Prostate gland (tissue), 2 donors: Measurements from ENCODE around the gene CSMD2. TPM values are rescaled to one million over a fixed set of nuclear protein-coding genes. Genes with fewer than 3 reads are reported as not detected.

Source experiments
- DNase-seq: peaks from one replicate; pipeline ENCODE4 v3.0.0-alpha.2; 2019; ENCODE audit warnings: low spot score
- H3K27ac ChIP-seq, 2 donors: fragments of 200-600 bp; sonication (generic); 2 replicates each; pipeline ENCODE4 v1.5.1; 2017 to 2019
- H3K27me3 ChIP-seq: fragments of 200-600 bp; sonication (generic); replicated peaks from 2 replicates; pipeline ENCODE4 v1.5.1; 2019; ENCODE audit not compliant: insufficient read depth
- H3K36me3 ChIP-seq, 2 donors: fragments of 200-600 bp; sonication (generic); 1 replicate in 1 of 2; 2 replicates in 1 of 2; pipeline versions ENCODE4 v1.5.1 to v1.8.1; 2017 to 2019
- H3K4me1 ChIP-seq: fragments of 200-600 bp; sonication (generic); replicated peaks from 2 replicates; pipeline ENCODE4 v1.5.1; 2019
- H3K4me3 ChIP-seq, 2 donors: fragments of 200-600 bp; sonication (generic); 2 replicates each; pipeline ENCODE4 v1.5.1; 2017 to 2019
- H3K9me3 ChIP-seq: fragments of 200-600 bp; sonication (generic); 2 replicates; pipeline ENCODE4 v1.5.1; 2017
- POLR2A ChIP-seq: fragments of 450-650 bp; IDR thresholded peaks from one replicate; pipeline ENCODE4 v1.6.1; 2016; ENCODE audit warnings: antibody characterized with exemption, mild to moderate bottlenecking
- POLR2AphosphoS5 ChIP-seq: sonication (generic); formaldehyde crosslinking; IDR thresholded peaks from one replicate; pipeline ENCODE4 v1.6.1; 2017; ENCODE audit warnings: antibody characterized with exemption
- WGBS: methylation state at CpG from one replicate; pipeline ENCODE4 v1.1.5; 2018; 5-methylcytosine and 5-hydroxymethylcytosine counted together
- intact Hi-C: fragments of 100-400 bp; cut with DNase I; formaldehyde crosslinking; loops from one replicate; pipeline ENCODE4 v1.14.2; 2022
- total RNA-seq, 2 donors: library from RNA; depleted of rRNA; stranded (reverse); fragments of >200 nt; gene quantifications; one replicate each; pipeline ENCODE4 v1.1.0, GENCODE V29; 2016
- TF ChIP-seq, protein P1 (sequence below), 4 experiments: fragments of 200-600 bp in 2 of 4; fragments of 450-650 bp in 2 of 4; sonication (generic) in 2 of 4; IDR thresholded peaks; 1 replicate in 3 of 4; 2 replicates in 1 of 4; pipeline ENCODE4 v1.5.1; 2016 to 2019; ENCODE audit warnings: antibody characterized with exemption in 4 of 4, mild to moderate bottlenecking in 2 of 4, moderate library complexity in 2 of 4

The CSMD2 gene
- total RNA-seq, 2 donors from 2014 or later: 0.14 to 5.5 TPM

DNA sequence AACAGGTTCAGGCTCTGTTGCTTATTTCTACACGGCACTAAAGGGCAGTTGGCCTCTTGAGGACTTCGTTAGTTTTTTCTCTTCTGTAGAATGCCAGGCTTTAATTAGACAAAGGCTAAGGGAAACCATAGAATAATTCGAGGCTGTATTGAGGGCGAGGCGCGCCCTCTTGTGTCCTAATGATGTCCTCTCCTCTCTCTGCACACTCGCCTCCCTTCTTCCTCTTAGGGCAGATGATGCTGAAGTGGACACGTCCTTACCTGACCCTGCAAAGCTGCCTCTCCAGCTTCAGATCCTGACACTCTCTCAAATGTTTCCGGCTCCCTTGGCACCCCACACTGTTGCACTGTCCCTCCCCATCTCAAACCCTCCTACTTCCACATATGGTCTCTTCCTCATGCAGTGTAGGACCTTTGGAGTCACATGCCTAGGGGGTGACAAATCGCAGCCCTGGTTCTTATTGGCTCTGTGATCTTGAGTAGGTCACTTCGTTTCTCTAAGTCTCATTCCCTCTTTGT, 694.5 kb downstream of the CSMD2 start:
- Histone ChIP-seq H3K36me3 (no peaks in the 10 kb centered on the region), H3K4me3 (no peak overlapping the region), H3K27ac (peak overlapping the region; percentile 16 to 51), H3K27me3 (no peaks in the 10 kb centered on the region), H3K9me3 (no peaks in the 10 kb centered on the region), H3K4me1 (no peaks in the 10 kb centered on the region)
- intact Hi-C loops: loop anchor here (2.0 to 10.0 kb wide), 3 partner anchors 103 to 256 kb away; no protein-coding TSS in a partner anchor
- TF ChIP-seq POLR2AphosphoS5: peak; percentile 58
- TF ChIP-seq POLR2A: no peak
- TF ChIP-seq, protein P1, sequence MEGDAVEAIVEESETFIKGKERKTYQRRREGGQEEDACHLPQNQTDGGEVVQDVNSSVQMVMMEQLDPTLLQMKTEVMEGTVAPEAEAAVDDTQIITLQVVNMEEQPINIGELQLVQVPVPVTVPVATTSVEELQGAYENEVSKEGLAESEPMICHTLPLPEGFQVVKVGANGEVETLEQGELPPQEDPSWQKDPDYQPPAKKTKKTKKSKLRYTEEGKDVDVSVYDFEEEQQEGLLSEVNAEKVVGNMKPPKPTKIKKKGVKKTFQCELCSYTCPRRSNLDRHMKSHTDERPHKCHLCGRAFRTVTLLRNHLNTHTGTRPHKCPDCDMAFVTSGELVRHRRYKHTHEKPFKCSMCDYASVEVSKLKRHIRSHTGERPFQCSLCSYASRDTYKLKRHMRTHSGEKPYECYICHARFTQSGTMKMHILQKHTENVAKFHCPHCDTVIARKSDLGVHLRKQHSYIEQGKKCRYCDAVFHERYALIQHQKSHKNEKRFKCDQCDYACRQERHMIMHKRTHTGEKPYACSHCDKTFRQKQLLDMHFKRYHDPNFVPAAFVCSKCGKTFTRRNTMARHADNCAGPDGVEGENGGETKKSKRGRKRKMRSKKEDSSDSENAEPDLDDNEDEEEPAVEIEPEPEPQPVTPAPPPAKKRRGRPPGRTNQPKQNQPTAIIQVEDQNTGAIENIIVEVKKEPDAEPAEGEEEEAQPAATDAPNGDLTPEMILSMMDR (IDR thresholded peaks at IDR 0.05): peak; percentile 44 to 86 (median 80)
- under 1% methylated on average over 11 of the region's 11 CpGs for WGBS
- peak; percentile 66 for DNase-seq

DNA sequence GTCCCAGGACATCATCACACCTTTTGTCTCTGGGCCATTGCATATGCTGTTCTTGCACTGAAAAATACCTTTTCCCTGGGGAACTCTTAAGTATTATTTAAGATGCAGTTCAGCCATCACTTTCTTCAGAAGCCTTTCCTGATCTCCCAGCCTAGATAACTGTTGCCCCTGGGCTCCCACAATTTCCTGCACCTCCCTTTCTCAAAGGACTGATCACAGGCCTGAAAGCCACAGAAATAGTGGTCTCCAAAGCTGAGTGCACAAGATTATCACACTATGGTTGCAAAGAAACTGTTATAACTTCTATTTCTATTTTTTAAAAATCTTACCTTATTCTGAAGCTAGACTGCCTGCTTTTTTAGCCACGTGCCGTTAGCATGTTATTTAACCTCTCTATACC, 695.3 kb downstream of the CSMD2 start:
- 93% methylated on average over 2 of the region's 2 CpGs for WGBS
- H3K9me3 ChIP-seq: no peaks in the 10 kb centered on the region
- DNase-seq: no peak
- TF ChIP-seq POLR2AphosphoS5 (no peak), POLR2A (no peak)
- TF ChIP-seq, protein P1 (IDR thresholded peaks at IDR 0.05): no peak
- H3K4me1 ChIP-seq: no peaks in the 10 kb centered on the region
- intact Hi-C loops: loop anchor here (2.0 to 10.0 kb wide), 4 partner anchors 102 to 345 kb away; no protein-coding TSS in a partner anchor
- H3K27me3 ChIP-seq: no peaks in the 10 kb centered on the region
- H3K4me3 ChIP-seq: no peak overlapping the region
- H3K27ac ChIP-seq: no peak overlapping the region
- H3K36me3 ChIP-seq: no peaks in the 10 kb centered on the region

DNA sequence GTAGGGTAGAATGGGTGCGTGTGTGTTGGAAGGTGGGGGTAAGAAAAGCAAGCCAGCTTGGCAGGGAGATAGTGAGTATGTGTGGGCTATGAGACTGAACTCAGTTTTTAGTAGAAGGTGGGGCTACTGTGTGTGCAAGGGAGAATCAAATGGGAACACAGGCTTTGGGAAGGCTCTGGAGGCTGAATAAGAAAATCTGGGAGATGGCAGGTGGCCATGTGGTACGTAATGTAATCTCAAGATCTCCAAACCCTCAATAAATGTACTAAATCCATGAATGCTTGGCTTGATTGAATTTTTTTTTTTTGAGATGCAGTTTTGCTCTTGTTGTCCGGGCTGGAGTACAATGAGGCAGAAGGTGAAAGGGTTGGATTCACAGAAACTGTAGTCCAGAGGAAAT, 696.1 kb downstream of the CSMD2 start:
- intact Hi-C loops: loop anchor here (10.0 kb wide), 1 partner anchor 344 kb away; no protein-coding TSS in a partner anchor
- WGBS: 34% methylated on average over 3 of the region's 3 CpGs

DNA sequence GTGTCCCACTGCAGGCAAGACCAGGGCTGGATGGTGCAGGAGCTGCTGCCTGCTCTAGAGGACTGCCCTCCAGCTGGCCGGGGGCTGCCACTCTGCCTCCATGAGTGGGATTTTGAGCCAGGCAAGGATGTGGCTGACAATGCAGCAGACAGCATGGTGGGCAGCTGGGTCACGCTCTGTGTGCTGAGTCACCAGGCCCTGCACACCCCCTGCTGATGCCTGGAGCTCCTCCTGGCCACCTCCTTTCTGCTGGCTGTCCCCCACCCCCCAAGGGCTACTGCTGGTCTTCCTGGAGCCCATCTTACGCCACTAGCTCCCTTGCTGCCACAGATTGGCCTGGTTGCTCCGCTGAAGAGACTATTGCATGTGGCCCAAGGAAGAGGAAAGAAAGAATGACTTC, 696.5 kb downstream of the CSMD2 start:
- Histone ChIP-seq H3K9me3 (no peaks in the 10 kb centered on the region), H3K4me3 (no peak overlapping the region), H3K27me3 (no peaks in the 10 kb centered on the region), H3K36me3 (no peaks in the 10 kb centered on the region), H3K27ac (no peak overlapping the region), H3K4me1 (no peaks in the 10 kb centered on the region)
- intact Hi-C loops: loop anchor here (10.0 kb wide), 1 partner anchor 344 kb away; no protein-coding TSS in a partner anchor
- WGBS: 93% methylated on average over 3 of the region's 4 CpGs
- no peak for DNase-seq
- TF ChIP-seq, protein P1 (IDR thresholded peaks at IDR 0.05): no peak
- TF ChIP-seq POLR2AphosphoS5 (no peak), POLR2A (no peak)

More for the DNA sequence above, 696.1 kb downstream of the CSMD2 start:
- TF ChIP-seq POLR2A: no peak
- no peak for TF ChIP-seq POLR2AphosphoS5
- TF ChIP-seq, protein P1 (IDR thresholded peaks at IDR 0.05): no peak
- Histone ChIP-seq H3K36me3 (no peaks in the 10 kb centered on the region), H3K27ac (no peak overlapping the region), H3K9me3 (no peaks in the 10 kb centered on the region), H3K4me3 (no peak overlapping the region), H3K27me3 (no peaks in the 10 kb centered on the region), H3K4me1 (no peaks in the 10 kb centered on the region)
- no peak for DNase-seq

DNA sequence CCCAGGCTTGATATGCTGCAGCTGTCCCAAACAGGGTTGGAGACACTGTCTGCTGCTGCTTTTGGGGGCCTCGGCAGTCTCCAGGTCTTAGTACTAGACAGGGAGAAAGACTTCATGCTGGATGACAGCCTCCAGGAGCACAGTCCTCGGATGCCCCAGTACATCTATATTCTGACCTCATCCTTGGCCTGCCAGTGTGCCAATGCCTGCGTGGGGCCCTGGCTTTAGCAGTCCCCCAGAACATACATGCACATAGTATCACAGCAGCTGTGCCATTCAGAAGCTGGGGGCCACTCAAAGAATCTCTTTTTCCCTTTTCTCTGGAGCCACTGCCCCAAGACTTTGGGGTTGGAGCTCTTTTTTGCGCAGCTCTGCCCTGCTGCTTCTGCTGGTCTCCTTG, 697.0 kb downstream of the CSMD2 start:
- no peak for DNase-seq
- Histone ChIP-seq H3K27ac (no peak overlapping the region), H3K9me3 (no peaks in the 10 kb centered on the region), H3K27me3 (no peaks in the 10 kb centered on the region), H3K4me3 (no peak overlapping the region), H3K4me1 (no peaks in the 10 kb centered on the region), H3K36me3 (no peaks in the 10 kb centered on the region)
- 84% methylated on average over 4 of the region's 4 CpGs for WGBS
- TF ChIP-seq POLR2A: no peak
- TF ChIP-seq, protein P1 (IDR thresholded peaks at IDR 0.05): no peak
- no peak for TF ChIP-seq POLR2AphosphoS5
- intact Hi-C loops: loop anchor here (10.0 kb wide), 1 partner anchor 343 kb away; no protein-coding TSS in a partner anchor
